Measurements from ENCODE around the gene BBS4. TPM values are rescaled to one million over a fixed set of nuclear protein-coding genes. Genes with fewer than 3 reads are reported as not detected.
A peak's percentile ranks its signal among the peaks of the same experiment; 100 is the strongest.
"Not testable (repeated sequence)": the region's sequence is repeated elsewhere in the genome, so short reads cannot be mapped to it uniquely, and the experiment has no call there.

Gene BBS4
- total RNA-seq: 8.5 and 14.5 TPM in 2 replicates

DNA sequence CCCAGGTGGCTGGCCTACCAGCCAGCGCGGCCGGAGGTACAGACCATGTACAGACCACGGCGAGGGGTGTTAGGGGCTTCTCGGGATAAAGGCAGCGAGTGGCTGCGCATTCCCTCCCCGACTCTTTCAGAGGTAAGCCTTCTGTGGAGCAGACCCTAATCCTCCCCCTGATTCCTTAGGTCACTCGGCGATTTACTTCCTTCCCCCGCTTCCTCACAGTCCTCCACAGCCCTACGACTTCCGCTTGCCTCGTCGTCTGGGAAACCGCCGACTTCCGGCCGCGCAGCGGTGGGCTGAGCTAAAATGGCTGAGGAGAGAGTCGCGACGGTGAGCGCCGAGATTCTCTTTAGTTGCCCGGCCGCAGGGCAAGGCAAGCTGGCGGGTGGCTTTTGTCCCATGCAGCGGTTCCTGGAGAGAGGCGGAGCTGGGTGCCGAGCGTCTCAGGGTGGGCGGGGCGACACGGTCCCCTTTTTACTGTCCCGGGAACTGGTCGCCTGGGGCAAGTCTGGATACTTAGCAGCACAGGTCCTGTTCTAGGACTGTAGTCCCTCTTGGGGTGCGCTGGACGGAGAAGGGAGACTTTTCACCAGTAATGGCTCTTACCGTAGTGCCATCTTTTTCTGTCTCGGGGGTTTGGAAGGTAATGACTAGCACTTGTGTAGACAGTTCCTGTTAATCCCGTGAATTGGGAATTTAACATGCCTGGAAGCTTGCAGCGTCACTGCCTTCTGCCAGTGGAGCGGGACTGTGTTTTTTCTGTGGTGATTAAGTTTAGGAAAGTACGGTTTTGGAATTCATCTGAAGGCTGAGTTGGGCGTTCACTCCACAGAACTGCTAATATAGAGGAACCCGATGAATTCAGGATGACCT lies at the start of gene BBS4, which contains the start of gene HIGD2B:
Gene BBS4, plus strand, starts transcription at position 283 of the 870 bp plus-strand sequence. Its CDS starts 21 bp downstream, at position 304.
Gene HIGD2B, minus strand, starts transcription at position 258 of the 870 bp plus-strand sequence. CDS start 9,808 bp downstream, outside the sequence.
- H3K9me3 Mint-ChIP-seq: no peaks in the 10 kb centered on the region
- peak within 1 kb of the TSS; percentile 92 for H3K4me3 Mint-ChIP-seq (ENCODE audit: low read depth)
- H3K36me3 Mint-ChIP-seq (ENCODE audit: low read depth): no peaks in the 10 kb centered on the region
- no peaks in the 10 kb centered on the region for H3K27me3 Mint-ChIP-seq (ENCODE audit: low read depth)
- intact Hi-C loops (cut with micrococcal nuclease): loop anchor here (10.0 kb wide), 1 partner anchor 99 kb away; the partner anchor contains the start of gene ADPGK
- H3K27ac Mint-ChIP-seq: peak within 1 kb of the TSS; percentile 90
- peak; percentile 86 for DNase-seq (ENCODE audit: low spot score)
- H3K4me1 Mint-ChIP-seq (ENCODE audit: low read depth): peaks cover 18% of the 10 kb centered on the region

GRCh38 chr15:72636519-72637282 lies 49.3 kb upstream of the BBS4 start:
- H3K4me1 Mint-ChIP-seq (ENCODE audit: low read depth); intact Hi-C loops (cut with micrococcal nuclease); H3K36me3 Mint-ChIP-seq (ENCODE audit: low read depth); H3K27ac Mint-ChIP-seq; H3K27me3 Mint-ChIP-seq (ENCODE audit: low read depth); H3K4me3 Mint-ChIP-seq (ENCODE audit: low read depth); H3K9me3 Mint-ChIP-seq: not testable (repeated sequence)
- DNase-seq (ENCODE audit: low spot score): peak; percentile 61

- H3K27ac Mint-ChIP-seq; DNase-seq (ENCODE audit: low spot score); H3K4me1 Mint-ChIP-seq (ENCODE audit: low read depth); intact Hi-C loops (cut with micrococcal nuclease); H3K9me3 Mint-ChIP-seq; H3K27me3 Mint-ChIP-seq (ENCODE audit: low read depth); H3K36me3 Mint-ChIP-seq (ENCODE audit: low read depth); H3K4me3 Mint-ChIP-seq (ENCODE audit: low read depth): not testable (repeated sequence)
These were observed 46.1 kb upstream of the BBS4 start for GRCh38 chr15:72639759-72640483.

DNA sequence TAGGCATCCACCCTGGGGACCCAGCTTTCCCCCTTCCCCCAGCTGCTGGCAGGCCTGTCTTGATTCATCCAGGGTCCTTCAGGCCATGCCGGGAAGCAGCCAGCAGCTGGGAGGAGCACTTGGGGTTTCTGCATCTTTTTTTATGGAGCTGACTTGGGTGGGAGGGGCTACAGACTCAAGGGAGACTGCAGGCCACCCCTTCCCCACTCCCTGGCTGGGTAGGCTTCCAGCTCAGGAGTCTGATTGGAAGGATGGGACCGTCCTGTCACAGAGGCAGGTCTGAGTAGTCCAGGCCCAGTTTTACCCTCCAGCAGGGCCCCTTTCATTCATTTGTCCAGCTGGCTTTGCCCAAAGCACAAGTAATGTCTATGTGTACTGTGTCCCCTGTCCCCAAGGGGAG lies 43.7 kb upstream of the BBS4 start:
- H3K9me3 Mint-ChIP-seq; H3K27ac Mint-ChIP-seq; H3K4me1 Mint-ChIP-seq (ENCODE audit: low read depth); DNase-seq (ENCODE audit: low spot score); H3K36me3 Mint-ChIP-seq (ENCODE audit: low read depth); intact Hi-C loops (cut with micrococcal nuclease); H3K27me3 Mint-ChIP-seq (ENCODE audit: low read depth); H3K4me3 Mint-ChIP-seq (ENCODE audit: low read depth): not testable (repeated sequence)

- H3K9me3 Mint-ChIP-seq; H3K27ac Mint-ChIP-seq; H3K4me1 Mint-ChIP-seq (ENCODE audit: low read depth); H3K4me3 Mint-ChIP-seq (ENCODE audit: low read depth); DNase-seq (ENCODE audit: low spot score); H3K36me3 Mint-ChIP-seq (ENCODE audit: low read depth); intact Hi-C loops (cut with micrococcal nuclease); H3K27me3 Mint-ChIP-seq (ENCODE audit: low read depth): not testable (repeated sequence)
These were observed 37.3 kb upstream of the BBS4 start for GRCh38 chr15:72648631-72649253.

- H3K4me3 Mint-ChIP-seq (ENCODE audit: low read depth); H3K4me1 Mint-ChIP-seq (ENCODE audit: low read depth); intact Hi-C loops (cut with micrococcal nuclease); H3K9me3 Mint-ChIP-seq; H3K27me3 Mint-ChIP-seq (ENCODE audit: low read depth); H3K27ac Mint-ChIP-seq; H3K36me3 Mint-ChIP-seq (ENCODE audit: low read depth); DNase-seq (ENCODE audit: low spot score): not testable (repeated sequence)
These were observed 31.6 kb upstream of the BBS4 start, which contains the start of gene GOLGA6B for GRCh38 chr15:72654397-72654796. TSS of gene GOLGA6B (plus strand) at chr15:72654697. CDS start at chr15:72654738, 41 bp downstream.

DNA sequence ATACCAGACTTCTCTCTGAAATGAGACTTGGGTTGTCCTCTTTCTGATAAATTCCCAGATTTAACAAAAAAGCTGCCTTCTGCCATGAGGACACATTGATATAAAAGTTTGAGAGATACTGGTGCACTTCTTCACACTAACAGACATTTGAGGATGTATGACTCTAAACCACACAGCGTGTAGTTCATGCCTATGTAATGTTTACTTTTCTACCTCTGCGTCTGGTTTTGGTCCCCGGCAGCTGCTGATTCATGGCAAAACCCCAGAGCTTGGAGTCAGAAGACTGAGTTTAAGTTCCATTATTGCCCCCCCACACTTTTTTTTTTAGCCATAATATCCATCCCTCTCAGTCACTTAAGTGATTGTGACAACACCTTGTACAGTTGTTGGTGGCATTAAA lies 30.0 kb upstream of the BBS4 start:
- H3K4me3 Mint-ChIP-seq (ENCODE audit: low read depth); H3K27me3 Mint-ChIP-seq (ENCODE audit: low read depth); H3K27ac Mint-ChIP-seq; H3K36me3 Mint-ChIP-seq (ENCODE audit: low read depth); DNase-seq (ENCODE audit: low spot score); H3K9me3 Mint-ChIP-seq; H3K4me1 Mint-ChIP-seq (ENCODE audit: low read depth); intact Hi-C loops (cut with micrococcal nuclease): not testable (repeated sequence)

DNA sequence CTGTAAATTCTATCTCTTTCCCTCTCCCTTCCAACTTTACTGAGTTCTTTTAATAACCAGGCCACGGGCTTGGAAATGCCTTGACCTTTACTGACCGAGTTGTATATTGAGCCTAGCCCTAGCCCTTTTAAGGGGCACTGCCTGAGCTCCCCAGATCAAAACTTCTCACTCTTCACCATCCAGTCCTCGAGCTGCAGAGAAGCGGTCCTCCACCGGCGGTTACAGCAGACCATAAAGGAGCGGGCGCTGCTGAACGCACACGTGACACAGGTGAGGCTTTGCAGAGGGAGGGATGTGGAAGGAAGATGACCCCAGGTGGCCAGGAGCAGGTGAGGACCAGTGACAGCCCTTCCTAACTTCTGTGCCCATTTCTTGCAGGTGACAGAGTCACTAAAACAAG lies 24.9 kb upstream of the BBS4 start:
- H3K4me3 Mint-ChIP-seq (ENCODE audit: low read depth); intact Hi-C loops (cut with micrococcal nuclease); H3K27ac Mint-ChIP-seq; H3K9me3 Mint-ChIP-seq; DNase-seq (ENCODE audit: low spot score); H3K36me3 Mint-ChIP-seq (ENCODE audit: low read depth); H3K27me3 Mint-ChIP-seq (ENCODE audit: low read depth); H3K4me1 Mint-ChIP-seq (ENCODE audit: low read depth): not testable (repeated sequence)

- H3K36me3 Mint-ChIP-seq (ENCODE audit: low read depth); intact Hi-C loops (cut with micrococcal nuclease); H3K4me3 Mint-ChIP-seq (ENCODE audit: low read depth); H3K4me1 Mint-ChIP-seq (ENCODE audit: low read depth); H3K27me3 Mint-ChIP-seq (ENCODE audit: low read depth); H3K27ac Mint-ChIP-seq; DNase-seq (ENCODE audit: low spot score); H3K9me3 Mint-ChIP-seq: not testable (repeated sequence)
These were observed 22.1 kb upstream of the BBS4 start for GRCh38 chr15:72663931-72664330.

- DNase-seq (ENCODE audit: low spot score); H3K36me3 Mint-ChIP-seq (ENCODE audit: low read depth); H3K27ac Mint-ChIP-seq; H3K9me3 Mint-ChIP-seq; H3K4me1 Mint-ChIP-seq (ENCODE audit: low read depth); H3K27me3 Mint-ChIP-seq (ENCODE audit: low read depth); H3K4me3 Mint-ChIP-seq (ENCODE audit: low read depth); intact Hi-C loops (cut with micrococcal nuclease): not testable (repeated sequence)
These were observed 20.3 kb upstream of the BBS4 start for GRCh38 chr15:72665706-72666105.

DNA sequence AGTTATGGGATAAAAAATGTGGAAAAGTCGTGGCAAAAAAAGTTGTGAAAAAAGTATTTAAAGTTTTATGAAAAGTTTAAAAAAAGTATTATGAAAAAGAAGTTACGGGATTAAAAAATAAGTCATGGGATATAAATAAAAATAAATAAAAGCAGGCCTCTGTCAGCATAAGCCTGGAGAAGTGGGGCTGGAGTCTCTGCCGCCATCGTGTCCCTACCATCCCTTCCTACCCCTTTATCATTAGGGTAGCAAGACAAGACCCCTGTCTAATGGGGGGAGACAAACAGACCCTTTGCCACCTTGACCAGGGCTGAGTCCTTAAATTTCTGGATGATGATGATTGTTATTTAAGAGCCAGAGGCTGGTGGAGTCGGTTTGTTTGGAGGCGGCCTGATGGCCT lies 16.2 kb upstream of the BBS4 start:
- H3K4me3 Mint-ChIP-seq (ENCODE audit: low read depth); H3K9me3 Mint-ChIP-seq; H3K27ac Mint-ChIP-seq; H3K4me1 Mint-ChIP-seq (ENCODE audit: low read depth); H3K36me3 Mint-ChIP-seq (ENCODE audit: low read depth); DNase-seq (ENCODE audit: low spot score): not testable (repeated sequence)
- peaks cover 13% of the 10 kb centered on the region for H3K27me3 Mint-ChIP-seq (ENCODE audit: low read depth)
- intact Hi-C loops (cut with micrococcal nuclease): loop anchor here (10.0 kb wide), 2 partner anchors 65 to 355 kb away; no protein-coding TSS in a partner anchor

DNA sequence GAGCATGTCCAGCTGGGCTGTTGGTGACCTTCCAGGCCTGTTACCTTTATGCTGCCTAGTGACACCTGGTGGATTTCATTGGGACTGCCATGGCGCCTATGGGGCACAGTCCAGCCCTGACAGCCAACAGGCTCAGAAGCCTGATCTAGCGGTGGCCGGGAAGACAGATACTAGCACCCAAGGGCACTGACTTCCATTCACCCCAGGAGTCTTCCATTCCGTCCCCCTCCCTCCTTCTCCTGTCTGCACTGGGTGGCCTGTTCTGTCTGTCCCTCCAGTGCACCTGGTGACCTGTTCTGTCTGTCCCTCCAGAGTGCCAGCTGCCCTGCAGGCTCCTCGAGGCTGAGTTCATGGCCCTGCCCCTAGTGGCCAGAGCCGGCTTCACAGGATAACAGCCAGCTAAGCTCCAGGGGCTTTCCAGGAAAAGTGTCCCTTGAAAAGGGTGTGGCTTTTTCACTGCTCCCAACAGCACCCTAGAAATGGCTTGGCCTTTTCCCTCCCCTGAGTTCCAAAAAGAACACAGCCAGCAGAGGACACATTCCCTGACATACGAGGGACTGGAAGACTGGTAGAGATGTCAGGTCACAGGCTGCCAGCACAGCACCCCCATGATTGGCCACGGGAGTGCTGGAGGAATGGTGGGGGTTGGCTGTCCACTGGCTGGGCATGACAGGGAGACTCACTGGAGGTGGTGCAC lies 15.2 kb upstream of the BBS4 start:
- not testable (repeated sequence) for H3K27ac Mint-ChIP-seq, H3K9me3 Mint-ChIP-seq
- intact Hi-C loops (cut with micrococcal nuclease): loop anchor here (10.0 kb wide), 2 partner anchors 66 to 356 kb away; no protein-coding TSS in a partner anchor

More for the DNA sequence above, 15.2 kb upstream of the BBS4 start:
- H3K36me3 Mint-ChIP-seq (ENCODE audit: low read depth); H3K4me1 Mint-ChIP-seq (ENCODE audit: low read depth): not testable (repeated sequence)
- Mint-ChIP-seq H3K27me3 (ENCODE audit: low read depth) (peaks cover 13% of the 10 kb centered on the region), H3K4me3 (ENCODE audit: low read depth) (peak overlapping the region; percentile 66)
- DNase-seq (ENCODE audit: low spot score): peak; percentile 67

All from activated T-helper 2 cell treated with anti-CD3 and anti-CD28 coated beads, Interferon-gamma antibody, Interleukin-2, Interleukin-4, amounts not matched to agents 10 μg/mL and 5 μg/mL and 100 μg/mL, durations not matched to agents 14 hours and 24 hours and 36 hours (primary cell).